ENCODE measurements around the gene RAB37.

DNA sequence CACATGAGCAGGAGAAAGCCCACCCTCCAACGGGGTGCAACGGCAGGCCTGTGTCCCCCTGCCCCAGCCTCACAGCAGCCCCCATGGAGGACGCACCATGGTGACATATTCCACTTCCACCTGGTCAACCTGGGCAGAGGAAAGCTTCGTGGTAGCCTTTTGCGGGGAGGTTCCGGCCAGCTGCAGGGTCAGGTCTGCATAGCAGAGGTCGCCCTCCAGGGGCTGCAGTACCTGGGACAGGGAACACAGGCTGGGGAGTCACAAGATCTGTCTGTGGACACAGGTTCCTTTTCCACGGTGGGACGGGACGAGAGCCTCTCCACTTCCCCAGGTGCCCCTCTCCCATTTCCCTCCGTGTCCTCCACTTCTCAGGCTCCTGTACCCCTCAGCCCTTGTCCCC is 41.4 kb upstream of the RAB37 start:
- TF ChIP-seq FOXM1 (IDR thresholded peaks at IDR 0.05; ENCODE audit: borderline replicate concordance) (no peak), ARNT (IDR thresholded peaks at IDR 0.05) (no peak), CTBP1 (IDR thresholded peaks at IDR 0.05; ENCODE audit: borderline replicate concordance) (no peak), ELF4 (IDR thresholded peaks at IDR 0.05) (no peak), SP1 (IDR thresholded peaks at IDR 0.05) (no peak), TARDBP (IDR thresholded peaks at IDR 0.05) (no peak), FOXK2 (IDR thresholded peaks at IDR 0.05) (no peak), FOXA1 (IDR thresholded peaks at IDR 0.05) (no peak), BHLHE40 (IDR thresholded peaks at IDR 0.05; ENCODE audit: borderline replicate concordance) (no peak), HDGF (IDR thresholded peaks at IDR 0.05; ENCODE audit: borderline replicate concordance) (no peak), NFRKB (IDR thresholded peaks at IDR 0.05) (no peak), L3MBTL2 (conservative IDR thresholded peaks at IDR 0.05) (no peak)
- TF ChIP-seq, protein P1, sequence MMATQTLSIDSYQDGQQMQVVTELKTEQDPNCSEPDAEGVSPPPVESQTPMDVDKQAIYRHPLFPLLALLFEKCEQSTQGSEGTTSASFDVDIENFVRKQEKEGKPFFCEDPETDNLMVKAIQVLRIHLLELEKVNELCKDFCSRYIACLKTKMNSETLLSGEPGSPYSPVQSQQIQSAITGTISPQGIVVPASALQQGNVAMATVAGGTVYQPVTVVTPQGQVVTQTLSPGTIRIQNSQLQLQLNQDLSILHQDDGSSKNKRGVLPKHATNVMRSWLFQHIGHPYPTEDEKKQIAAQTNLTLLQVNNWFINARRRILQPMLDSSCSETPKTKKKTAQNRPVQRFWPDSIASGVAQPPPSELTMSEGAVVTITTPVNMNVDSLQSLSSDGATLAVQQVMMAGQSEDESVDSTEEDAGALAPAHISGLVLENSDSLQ (IDR thresholded peaks at IDR 0.05), result no peak
